RWPE2 (cell line): ENCODE data around the gene UBR2.

Source experiments
- ATAC-seq: fragments of 200-7000 bp; cut with Tn5 transposase; 3 replicates; pipeline ENCODE4 v1.9.1; 2021; ENCODE audit warnings: low read depth
- DNase-seq: peaks from one replicate; pipeline ENCODE4 v3.0.0-alpha.2; 2020; ENCODE audit warnings: low spot score
- H3K27ac ChIP-seq: fragments of 450-650 bp; 2 replicates; pipeline ENCODE4 v1.5.1; 2017; ENCODE audit warnings: mild to moderate bottlenecking; ENCODE audit not compliant: poor library complexity, severe bottlenecking
- H3K27me3 ChIP-seq: fragments of 250-450 bp; sonication (Bioruptor Pico); 2 replicates; pipeline ENCODE4 v1.5.1; 2021; ENCODE audit warnings: mild to moderate bottlenecking, moderate library complexity; ENCODE audit not compliant: insufficient read depth, poor library complexity, severe bottlenecking
- H3K36me3 ChIP-seq: fragments of 250-450 bp; sonication (Bioruptor Pico); 2 replicates; pipeline ENCODE4 v1.5.1; 2020; ENCODE audit warnings: low read depth, mild to moderate bottlenecking, moderate library complexity
- H3K4me1 ChIP-seq: fragments of 250-450 bp; sonication (Bioruptor Pico); 2 replicates; pipeline ENCODE4 v1.5.1; 2021; ENCODE audit warnings: mild to moderate bottlenecking, moderate library complexity; ENCODE audit not compliant: insufficient read depth, poor library complexity, severe bottlenecking
- H3K4me3 ChIP-seq: fragments of 250-450 bp; sonication (Bioruptor Pico); 2 replicates; pipeline ENCODE4 v1.5.1; 2021; ENCODE audit warnings: mild to moderate bottlenecking, moderate library complexity; ENCODE audit not compliant: severe bottlenecking
- H3K9me3 ChIP-seq: fragments of 250-450 bp; sonication (Bioruptor Pico); 2 replicates; pipeline ENCODE4 v1.5.1; 2021; ENCODE audit warnings: mild to moderate bottlenecking, moderate library complexity; ENCODE audit not compliant: severe bottlenecking
- TF ChIP-seq, protein P1 (sequence below): fragments of 450-650 bp; IDR thresholded peaks from one replicate; pipeline ENCODE4 v1.5.1; 2017; ENCODE audit warnings: mild to moderate bottlenecking, moderate library complexity; ENCODE audit not compliant: poor library complexity, severe bottlenecking

The UBR2 gene

GRCh38 chr6:42644211-42644610 lies 80.4 kb downstream of the UBR2 start:
- Histone ChIP-seq H3K9me3 (no peaks in the 10 kb centered on the region), H3K4me3 (no peak overlapping the region), H3K4me1 (no peaks in the 10 kb centered on the region), H3K36me3 (peaks cover 84% of the 10 kb centered on the region), H3K27me3 (no peaks in the 10 kb centered on the region), H3K27ac (no peak overlapping the region)
- DNase-seq (no peak), ATAC-seq (no peak)
- TF ChIP-seq, protein P1, sequence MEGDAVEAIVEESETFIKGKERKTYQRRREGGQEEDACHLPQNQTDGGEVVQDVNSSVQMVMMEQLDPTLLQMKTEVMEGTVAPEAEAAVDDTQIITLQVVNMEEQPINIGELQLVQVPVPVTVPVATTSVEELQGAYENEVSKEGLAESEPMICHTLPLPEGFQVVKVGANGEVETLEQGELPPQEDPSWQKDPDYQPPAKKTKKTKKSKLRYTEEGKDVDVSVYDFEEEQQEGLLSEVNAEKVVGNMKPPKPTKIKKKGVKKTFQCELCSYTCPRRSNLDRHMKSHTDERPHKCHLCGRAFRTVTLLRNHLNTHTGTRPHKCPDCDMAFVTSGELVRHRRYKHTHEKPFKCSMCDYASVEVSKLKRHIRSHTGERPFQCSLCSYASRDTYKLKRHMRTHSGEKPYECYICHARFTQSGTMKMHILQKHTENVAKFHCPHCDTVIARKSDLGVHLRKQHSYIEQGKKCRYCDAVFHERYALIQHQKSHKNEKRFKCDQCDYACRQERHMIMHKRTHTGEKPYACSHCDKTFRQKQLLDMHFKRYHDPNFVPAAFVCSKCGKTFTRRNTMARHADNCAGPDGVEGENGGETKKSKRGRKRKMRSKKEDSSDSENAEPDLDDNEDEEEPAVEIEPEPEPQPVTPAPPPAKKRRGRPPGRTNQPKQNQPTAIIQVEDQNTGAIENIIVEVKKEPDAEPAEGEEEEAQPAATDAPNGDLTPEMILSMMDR: no peak

DNA sequence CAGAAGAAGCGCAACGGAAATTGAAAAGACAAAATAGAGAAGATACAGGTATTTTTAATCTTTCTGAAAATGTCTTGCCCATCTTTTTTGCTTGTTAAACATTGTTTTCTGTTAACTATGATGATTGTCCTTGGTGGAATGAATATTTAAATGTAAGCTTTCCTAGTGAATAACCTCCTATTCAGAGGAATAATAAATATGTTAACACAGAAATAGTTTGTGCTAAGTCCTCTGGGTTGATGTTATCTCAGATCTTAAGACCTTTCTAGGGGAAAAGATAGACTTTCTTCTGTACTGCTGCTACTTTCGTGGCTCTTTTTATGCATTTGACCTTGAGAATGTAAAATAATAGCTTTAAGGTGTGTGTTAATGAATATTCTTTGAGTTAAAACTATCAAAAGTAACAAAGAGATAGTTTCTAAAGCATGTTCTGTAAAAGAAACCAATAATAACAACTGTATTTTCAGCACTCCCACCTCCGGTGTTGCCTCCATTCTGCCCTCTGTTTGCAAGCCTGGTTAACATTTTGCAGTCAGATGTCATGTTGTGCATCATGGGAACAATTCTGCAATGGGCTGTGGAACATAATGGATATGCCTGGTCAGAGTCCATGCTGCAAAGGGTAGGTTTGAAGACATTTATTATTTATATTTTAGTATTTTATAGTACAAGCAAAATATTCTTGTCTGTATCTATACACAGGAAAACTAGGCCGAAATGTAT lies 88.4 kb downstream of the UBR2 start:
- Histone ChIP-seq H3K27ac (no peak overlapping the region), H3K4me3 (no peak overlapping the region), H3K36me3 (peaks cover 84% of the 10 kb centered on the region), H3K4me1 (no peaks in the 10 kb centered on the region), H3K27me3 (no peaks in the 10 kb centered on the region), H3K9me3 (no peaks in the 10 kb centered on the region)
- ATAC-seq (no peak), DNase-seq (no peak)
- TF ChIP-seq, protein P1: no peak

DNA sequence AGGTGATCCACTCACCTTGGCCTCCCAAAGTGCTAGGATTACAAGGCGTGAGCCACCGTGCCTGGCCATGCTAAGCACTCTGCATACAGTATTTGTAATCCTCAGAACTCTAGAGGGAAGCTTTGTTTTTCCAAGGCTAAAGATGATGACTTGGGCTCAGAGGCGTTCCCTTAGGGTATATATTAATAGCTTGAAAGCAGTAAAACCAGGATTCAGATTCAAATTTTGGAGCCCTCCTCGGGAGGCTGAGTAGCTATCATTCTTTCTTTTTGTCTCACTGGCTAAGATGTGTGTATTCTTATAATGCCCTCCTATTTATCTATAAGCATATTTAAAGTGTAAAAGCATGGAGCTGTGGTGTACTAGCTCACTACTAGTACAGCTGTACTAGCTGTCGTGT lies 90.0 kb downstream of the UBR2 start:
- Histone ChIP-seq H3K36me3 (peaks cover 86% of the 10 kb centered on the region), H3K27me3 (no peaks in the 10 kb centered on the region), H3K9me3 (no peaks in the 10 kb centered on the region), H3K4me1 (no peaks in the 10 kb centered on the region), H3K27ac (no peak overlapping the region), H3K4me3 (no peak overlapping the region)
- TF ChIP-seq, protein P1: no peak
- DNase-seq (no peak), ATAC-seq (no peak)

DNA sequence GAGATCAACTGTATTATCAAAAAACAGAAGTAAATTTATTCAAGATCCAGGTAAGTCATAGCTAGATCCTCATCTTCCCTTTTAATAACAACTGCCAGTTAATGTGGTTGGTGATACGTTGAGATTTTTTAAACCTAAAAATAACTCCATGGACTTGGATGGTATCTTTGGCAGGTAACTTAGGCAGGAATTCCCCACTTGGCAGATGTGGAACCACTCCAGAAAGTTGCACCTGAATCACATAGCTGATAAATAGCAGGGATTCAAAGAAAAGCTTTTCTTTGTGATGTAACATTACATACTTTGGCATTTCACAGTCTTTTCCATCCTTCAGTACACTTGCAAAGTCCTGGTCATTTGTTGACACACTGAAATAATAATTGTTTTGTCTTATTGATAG lies 96.0 kb downstream of the UBR2 start:
- TF ChIP-seq, protein P1: no peak
- Histone ChIP-seq H3K4me3 (no peak overlapping the region), H3K27ac (no peak overlapping the region), H3K36me3 (peaks cover 86% of the 10 kb centered on the region), H3K9me3 (no peaks in the 10 kb centered on the region), H3K4me1 (no peaks in the 10 kb centered on the region), H3K27me3 (no peaks in the 10 kb centered on the region)
- no peak for ATAC-seq
- no peak for DNase-seq

DNA sequence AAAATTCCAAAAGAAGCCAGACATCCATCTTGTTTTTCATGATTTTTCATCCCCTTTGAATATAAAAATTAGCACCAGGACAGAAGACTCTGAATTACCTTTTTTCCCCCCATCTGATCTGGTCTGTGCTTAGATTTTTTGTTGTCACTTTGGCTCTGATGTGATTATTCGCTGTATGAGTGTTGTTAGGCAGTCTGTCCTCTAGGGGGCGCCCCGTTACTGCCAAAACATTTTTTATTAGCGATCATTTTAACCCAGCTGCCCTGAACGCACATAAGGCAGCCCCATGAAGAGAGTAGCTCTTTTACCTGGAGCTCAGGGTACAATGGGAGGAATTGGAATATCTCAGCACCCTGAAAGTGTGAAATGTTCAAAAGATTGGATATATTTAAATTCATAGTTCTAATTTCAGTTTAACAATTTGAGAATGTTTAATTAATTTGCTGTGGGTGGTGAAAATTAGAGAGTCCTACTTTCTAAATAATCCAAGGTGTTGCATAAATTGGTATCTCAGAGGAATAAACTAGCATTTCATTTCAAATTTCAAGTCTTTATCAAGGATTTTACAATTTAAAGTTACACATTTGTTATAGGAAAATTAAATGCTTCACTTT lies 97.8 kb downstream of the UBR2 start:
- Histone ChIP-seq H3K36me3 (peaks cover 91% of the 10 kb centered on the region), H3K27ac (no peak overlapping the region), H3K27me3 (no peaks in the 10 kb centered on the region), H3K9me3 (no peaks in the 10 kb centered on the region), H3K4me1 (no peaks in the 10 kb centered on the region), H3K4me3 (no peak overlapping the region)
- DNase-seq (no peak), ATAC-seq (0 out of 3 replicates have a peak, but pooled peaks have one; percentile 38)
- TF ChIP-seq, protein P1: peak; percentile 97
